Spleen (tissue), 7 donors: ENCODE measurements around the gene CNPY1.

Source experiments
- POLR2A ChIP-seq, 3 donors: fragments of 450-650 bp; IDR thresholded peaks; one replicate each; pipeline ENCODE4 v1.5.1; 2017; ENCODE audit warnings: antibody characterized with exemption in 3 of 3, mild to moderate bottlenecking in 1 of 3
- POLR2AphosphoS5 ChIP-seq, 3 donors: sonication (generic); formaldehyde crosslinking; IDR thresholded peaks; one replicate each; pipeline ENCODE4 v1.5.1; 2017; ENCODE audit warnings: antibody characterized with exemption in 3 of 3
- TF ChIP-seq, protein P1 (sequence below), 11 experiments: fragments of 200-600 bp in 7 of 11; fragments of 450-650 bp in 4 of 11; sonication (generic) in 4 of 11; IDR thresholded peaks in 8 of 11; conservative IDR thresholded peaks in 3 of 11; 1 replicate in 7 of 11; 2 replicates in 4 of 11; pipeline versions ENCODE4 v1.4.0 to v1.8.0; 2016 to 2021; ENCODE audit warnings: antibody characterized with exemption in 11 of 11, inconsistent platforms in 4 of 11, mild to moderate bottlenecking in 1 of 11
- donor health status: DM: no; HTN: no; CAD: no; lungs with moderate emphysema.
- donor health status: DM: no; HTN: no; CAD: no.
- donor health status: DM: no; HTN: no; CAD: no.

DNA sequence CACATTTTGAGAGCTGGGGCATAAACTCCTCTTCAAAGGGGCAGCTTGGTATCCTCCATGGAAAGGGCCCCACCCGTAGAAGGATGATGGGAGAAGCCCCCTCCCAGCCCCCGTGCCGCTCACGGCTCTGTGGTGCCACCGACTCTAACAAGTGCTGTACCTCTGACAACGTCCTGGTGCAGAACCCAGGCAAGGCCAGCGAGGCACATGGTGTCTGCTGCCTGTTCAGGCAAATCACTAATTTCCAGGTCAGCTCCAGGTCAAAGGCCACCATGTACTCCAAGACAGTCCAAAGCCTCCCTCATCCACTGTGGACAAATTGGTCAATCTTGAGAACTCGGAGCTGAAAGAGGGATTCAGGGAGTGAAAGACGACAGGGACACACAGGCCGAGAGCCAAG is 11.4 kb upstream of the CNPY1 start:
- TF ChIP-seq, protein P1, sequence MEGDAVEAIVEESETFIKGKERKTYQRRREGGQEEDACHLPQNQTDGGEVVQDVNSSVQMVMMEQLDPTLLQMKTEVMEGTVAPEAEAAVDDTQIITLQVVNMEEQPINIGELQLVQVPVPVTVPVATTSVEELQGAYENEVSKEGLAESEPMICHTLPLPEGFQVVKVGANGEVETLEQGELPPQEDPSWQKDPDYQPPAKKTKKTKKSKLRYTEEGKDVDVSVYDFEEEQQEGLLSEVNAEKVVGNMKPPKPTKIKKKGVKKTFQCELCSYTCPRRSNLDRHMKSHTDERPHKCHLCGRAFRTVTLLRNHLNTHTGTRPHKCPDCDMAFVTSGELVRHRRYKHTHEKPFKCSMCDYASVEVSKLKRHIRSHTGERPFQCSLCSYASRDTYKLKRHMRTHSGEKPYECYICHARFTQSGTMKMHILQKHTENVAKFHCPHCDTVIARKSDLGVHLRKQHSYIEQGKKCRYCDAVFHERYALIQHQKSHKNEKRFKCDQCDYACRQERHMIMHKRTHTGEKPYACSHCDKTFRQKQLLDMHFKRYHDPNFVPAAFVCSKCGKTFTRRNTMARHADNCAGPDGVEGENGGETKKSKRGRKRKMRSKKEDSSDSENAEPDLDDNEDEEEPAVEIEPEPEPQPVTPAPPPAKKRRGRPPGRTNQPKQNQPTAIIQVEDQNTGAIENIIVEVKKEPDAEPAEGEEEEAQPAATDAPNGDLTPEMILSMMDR (IDR thresholded peaks at IDR 0.05 in 8 of 11, conservative IDR thresholded peaks at IDR 0.05 in 3 of 11) = no peak
- TF ChIP-seq POLR2AphosphoS5 (IDR thresholded peaks at IDR 0.05) = no peak
- TF ChIP-seq POLR2A (IDR thresholded peaks at IDR 0.05) = no peak
